HG03460 (cell line): ENCODE results near the gene CASP1.

Experiments
- ATAC-seq: cut with Tn5 transposase; IDR thresholded peaks from one replicate; pipeline ENCODE4 v1.9.1; 2021; ENCODE audit not compliant: unreplicated experiment

Gene CASP1

GRCh38 chr11:105046898-105047579 is 12.1 kb upstream of the CASP1 start:
- no peak for ATAC-seq

DNA sequence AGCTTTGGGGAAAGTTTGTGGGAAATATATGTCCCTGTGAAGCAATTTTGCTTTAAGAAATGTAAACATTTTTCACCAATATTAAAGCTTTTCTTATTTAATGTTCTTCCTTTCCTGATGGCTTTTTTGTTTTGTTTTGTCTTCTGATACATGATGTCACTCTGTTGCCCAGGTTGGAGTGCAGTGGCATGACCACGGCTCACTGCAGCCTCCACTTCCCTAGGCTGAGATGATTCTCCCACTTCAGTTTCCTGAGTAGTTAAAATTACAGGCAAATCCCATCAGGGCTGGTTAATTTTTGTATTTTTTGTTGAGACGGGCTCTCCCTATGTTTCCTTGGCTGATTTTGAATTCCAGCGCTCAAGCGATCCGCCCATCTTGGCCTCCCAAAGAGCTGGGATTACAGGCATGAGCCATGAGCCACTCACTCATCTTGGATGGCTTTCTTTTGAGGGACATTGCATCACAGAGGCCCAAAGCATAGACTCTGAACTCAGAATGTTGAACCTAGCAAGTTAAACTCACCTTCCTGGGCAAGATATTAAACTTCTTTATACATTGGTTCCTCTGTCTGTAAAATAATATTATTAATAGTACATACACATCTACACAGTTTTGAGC is 10.8 kb upstream of the CASP1 start:
- no peak for ATAC-seq

GRCh38 chr11:105044557-105045524 is 9.9 kb upstream of the CASP1 start, which contains the start of gene CARD16:
Gene CARD16 (minus strand): TSS chr11:105045335. CDS start chr11:105045297, 38 bp downstream.
- peak; percentile 99 for ATAC-seq

- ATAC-seq, result no peak
These were observed 7.2 kb upstream of the CASP1 start for GRCh38 chr11:105042178-105042577.

DNA sequence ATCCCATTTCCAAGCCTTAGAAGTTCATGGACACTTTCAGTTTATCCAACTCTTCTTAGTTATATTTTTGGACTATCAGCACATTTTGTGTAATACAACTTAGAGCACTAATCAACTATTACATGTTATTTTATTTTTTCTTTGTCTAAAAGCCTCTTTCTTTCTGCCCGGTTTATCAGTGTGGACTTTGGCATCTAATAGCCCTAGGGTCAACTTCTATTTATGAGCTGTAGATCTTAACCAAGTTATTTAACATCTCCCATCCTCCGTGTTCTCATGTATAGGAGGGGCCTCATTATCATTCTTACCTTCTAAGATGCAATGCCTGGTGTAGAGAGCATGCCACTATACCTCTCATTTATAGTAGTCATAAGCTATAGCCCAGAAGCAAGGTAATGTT is 5.8 kb upstream of the CASP1 start:
- no peak for ATAC-seq

DNA sequence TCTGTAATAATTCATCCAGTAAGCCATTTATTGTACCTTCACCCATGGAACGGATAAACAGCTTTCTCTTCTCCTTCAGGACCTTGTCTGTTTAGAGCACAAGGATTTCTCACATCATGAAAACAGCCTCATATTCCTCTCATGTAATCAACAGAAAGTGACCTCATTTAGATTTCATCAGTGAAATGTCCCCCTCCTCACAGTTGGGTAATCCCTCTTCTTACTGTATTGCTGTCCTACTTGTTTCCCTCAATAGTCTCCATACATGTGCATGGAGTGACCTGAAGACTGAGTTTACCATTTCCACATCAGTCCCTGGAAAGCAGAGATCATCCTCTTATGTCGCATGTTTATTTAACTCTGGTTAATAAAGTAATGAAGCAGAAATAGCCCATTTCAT is 556 bp downstream of the CASP1 start:
- ATAC-seq, result peak; percentile 9

DNA sequence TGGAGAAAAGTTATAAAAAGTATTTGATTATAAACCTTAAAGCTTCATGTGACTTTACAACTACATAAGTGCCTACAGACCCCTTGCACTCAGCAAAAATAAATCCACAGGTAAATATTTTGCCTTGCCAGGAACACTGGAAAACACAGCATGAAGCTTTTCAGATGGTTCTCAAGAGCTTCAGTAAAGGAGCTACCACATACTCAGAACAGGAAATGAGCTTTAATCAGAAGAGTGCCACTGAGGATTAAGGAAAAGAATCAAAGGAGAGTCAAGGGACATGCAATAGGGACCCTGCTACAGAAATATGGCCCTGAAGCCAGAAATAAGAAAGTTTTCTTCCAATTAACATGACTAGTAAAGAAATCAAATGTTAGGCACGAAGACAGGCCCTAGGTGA is 1.2 kb downstream of the CASP1 start:
- no peak for ATAC-seq

GRCh38 chr11:105033343-105033742 is 1.6 kb downstream of the CASP1 start:
- ATAC-seq, result no peak

DNA sequence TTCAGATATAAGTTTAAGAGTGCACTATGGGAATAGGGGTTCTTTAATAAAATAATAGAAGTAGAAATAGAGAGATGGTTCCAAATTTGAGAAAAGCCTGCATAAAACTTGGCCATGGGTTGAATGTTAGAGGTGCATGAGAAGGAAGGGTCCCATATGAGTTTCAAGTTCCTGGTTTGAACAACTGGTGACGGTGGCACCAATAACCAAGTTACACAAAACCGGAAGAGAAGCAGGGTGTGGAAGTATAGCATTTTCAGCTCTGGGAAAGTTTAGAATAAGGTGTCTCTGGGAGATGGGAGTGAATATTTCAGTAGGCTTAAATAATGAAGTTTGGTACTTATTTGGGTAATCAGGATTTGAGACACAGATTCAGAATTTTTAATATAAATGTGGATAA is 2.4 kb downstream of the CASP1 start:
- no peak for ATAC-seq

- ATAC-seq, result no peak
These were observed 7.3 kb downstream of the CASP1 start for GRCh38 chr11:105027678-105028077.

DNA sequence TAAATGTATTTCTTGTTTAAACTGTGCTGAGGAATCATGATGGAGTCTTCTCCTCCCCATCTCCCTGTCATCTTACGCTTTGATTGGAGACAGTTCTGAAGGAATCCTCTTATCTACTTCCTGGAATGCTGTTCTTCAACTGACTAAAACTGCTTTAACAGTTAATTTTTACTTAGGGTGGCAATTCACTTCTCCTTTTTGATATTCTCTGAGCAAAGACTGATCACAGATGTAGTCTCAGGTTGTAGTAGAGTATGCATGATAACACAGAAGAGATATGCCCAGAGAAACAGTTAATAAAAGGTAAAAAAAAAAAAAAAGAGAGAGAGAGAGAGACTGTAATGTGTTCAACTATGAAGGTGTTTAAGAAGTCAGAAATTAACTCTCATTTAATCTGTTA is 10.6 kb downstream of the CASP1 start:
- no peak for ATAC-seq

GRCh38 chr11:105023003-105023402 is 11.9 kb downstream of the CASP1 start, which contains the start of gene CASP5:
Gene CASP5 (minus strand): TSS chr11:105023168. CDS start chr11:105023136, 32 bp downstream.
- no peak for ATAC-seq

GRCh38 chr11:105022527-105022926 is 12.4 kb downstream of the CASP1 start:
- no peak for ATAC-seq

DNA sequence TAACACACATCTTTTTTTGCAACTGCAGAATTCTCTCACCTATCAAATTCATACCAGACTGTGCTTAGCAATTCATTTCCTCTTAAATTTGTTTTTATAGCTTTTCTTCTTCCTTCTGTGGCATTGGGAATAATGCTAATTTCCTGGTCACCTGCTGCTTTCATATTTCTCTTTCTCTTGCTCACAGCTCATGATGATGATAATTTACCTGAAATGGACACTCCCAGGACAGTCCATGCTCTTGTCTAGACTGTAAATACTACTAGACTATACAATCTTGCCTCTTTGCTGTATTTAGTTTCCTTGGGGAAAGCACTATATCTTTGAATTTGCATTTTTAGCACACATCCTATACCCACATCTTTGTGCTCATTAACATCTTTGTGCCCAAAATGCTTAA is 27.5 kb downstream of the CASP1 start:
- ATAC-seq, result no peak

DNA sequence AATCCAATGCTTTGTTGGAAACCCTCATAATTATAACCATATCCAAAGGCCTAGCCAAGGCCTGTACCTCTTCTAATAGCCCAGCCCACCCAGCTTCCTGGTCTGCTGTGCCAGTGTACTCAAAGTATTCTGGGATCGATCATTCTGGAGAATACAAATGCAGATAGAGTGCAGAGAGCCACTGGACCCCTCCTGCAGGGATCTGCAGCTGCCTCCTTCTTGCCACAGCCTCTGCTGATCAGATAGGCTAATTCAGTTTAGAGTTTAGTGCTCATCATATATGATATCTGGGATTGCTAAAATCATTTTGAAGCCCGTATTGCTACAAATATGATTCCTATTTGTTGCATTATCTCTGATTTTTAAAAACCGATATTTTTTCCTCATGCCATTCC is 29.5 kb downstream of the CASP1 start:
- ATAC-seq, result no peak

- no peak for ATAC-seq
These were observed 30.9 kb downstream of the CASP1 start for GRCh38 chr11:105004021-105004420.

DNA sequence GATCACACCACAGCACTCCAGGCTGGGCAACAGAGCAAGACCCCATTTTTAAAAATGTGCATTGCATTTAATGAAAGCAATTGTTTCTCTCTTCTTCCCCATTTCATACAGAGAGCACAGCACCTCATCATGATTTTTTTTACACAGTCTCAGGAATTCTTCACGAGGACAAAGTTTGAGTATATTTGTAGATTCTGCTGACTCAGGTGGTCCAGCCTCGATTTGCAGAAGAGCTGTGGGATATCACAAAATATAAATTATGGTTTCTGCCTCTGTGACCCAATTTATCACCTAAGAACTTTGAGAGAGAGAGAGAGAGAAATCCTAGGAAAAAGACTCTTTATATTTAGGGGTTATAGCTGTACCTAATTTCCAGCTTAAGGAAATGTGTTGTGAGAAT is 31.8 kb downstream of the CASP1 start:
- no peak for ATAC-seq

DNA sequence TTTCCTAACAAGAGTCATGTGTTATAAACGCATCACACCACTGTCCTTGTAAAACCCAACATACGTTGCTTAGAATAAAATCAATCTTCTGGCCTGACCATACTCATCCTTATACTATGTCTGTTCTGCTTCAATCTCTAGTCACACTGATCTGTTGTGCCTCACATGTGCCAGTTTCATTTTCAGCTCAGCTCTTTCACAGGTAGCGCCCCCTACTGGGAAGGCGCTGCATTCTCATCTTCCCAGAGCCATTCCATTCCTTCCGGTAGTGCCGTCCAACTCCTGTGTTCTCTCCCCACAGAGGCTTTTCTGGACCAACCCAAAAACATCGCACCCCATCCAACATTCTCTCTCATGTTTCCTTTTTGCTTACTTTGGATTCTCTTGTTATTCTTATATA is 34.1 kb downstream of the CASP1 start:
- ATAC-seq, result peak; percentile 79

DNA sequence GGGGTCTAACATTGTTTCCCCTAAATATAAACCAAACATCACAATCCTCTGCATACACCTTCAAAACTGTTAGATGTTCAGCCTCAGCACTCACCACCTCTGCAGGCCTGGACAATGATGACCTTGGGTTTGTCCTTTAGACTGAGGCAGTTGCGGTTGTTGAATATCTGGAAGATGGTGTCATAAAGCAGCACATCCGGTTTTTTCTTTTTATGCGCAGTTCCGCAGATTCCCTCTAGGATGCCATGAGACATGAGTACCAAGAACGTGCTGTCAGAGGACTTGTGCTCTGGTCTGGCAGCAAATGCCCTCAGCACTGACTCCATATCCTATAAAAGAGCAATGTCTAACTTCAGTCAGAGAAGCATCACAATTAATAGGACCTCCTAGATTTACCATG is 34.8 kb downstream of the CASP1 start:
- no peak for ATAC-seq

DNA sequence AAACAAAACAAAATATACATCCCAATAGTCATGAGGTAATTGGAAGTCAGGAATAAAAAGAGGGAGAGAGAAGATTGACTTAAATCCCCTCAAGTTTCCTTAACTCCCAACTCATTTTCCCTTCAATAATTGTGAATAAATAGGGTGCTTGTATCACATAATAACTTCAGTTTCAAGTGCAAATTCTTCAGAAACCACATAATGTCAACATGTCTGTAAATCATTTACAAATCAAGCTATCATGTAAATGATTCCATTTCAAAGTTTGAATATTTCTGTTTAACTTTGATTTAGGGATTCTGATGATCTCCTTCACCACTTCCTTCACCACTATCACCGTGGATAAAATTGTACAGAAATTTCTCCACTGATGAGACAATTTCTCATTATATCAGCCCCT is 35.2 kb downstream of the CASP1 start:
- ATAC-seq, result no peak

- ATAC-seq, result no peak
These were observed 37.7 kb downstream of the CASP1 start for GRCh38 chr11:104997288-104997687.

- ATAC-seq, result no peak
These were observed 39.9 kb downstream of the CASP1 start for GRCh38 chr11:104995001-104995408.
